GM23338 (cell line): ENCODE data around the gene BANK1. TPM values are rescaled to one million over a fixed set of nuclear protein-coding genes. Genes with fewer than 3 reads are reported as not detected.

ENCODE experiments used
- ATAC-seq: fragments of 200-7000 bp; cut with Tn5 transposase; 3 replicates; pipeline ENCODE4 v1.9.1; 2020
- DNase-seq: peaks from one replicate; pipeline ENCODE4 v3.0.0-alpha.2; 2015; ENCODE audit warnings: low spot score
- H2AFZ ChIP-seq: fragments of 200-600 bp; sonication (generic); 2 replicates; pipeline ENCODE4 v1.8.0; 2016; ENCODE audit warnings: antibody characterized with exemption, mild to moderate bottlenecking, moderate library complexity
- H3F3A ChIP-seq: fragments of 200-600 bp; sonication (generic); replicated peaks from 2 replicates; pipeline ENCODE4 v1.8.0; 2017; ENCODE audit warnings: antibody characterized with exemption, mixed run types, low read depth
- H3K27ac ChIP-seq: fragments of 200-600 bp; sonication (generic); 2 replicates; pipeline ENCODE4 v1.6.1; 2016; ENCODE audit warnings: low read depth
- H3K27me3 ChIP-seq: fragments of 200-600 bp; sonication (generic); 2 replicates; pipeline ENCODE4 v1.8.0; 2016; ENCODE audit warnings: mild to moderate bottlenecking, mixed run types, moderate library complexity; ENCODE audit not compliant: insufficient read depth
- H3K36me3 ChIP-seq: fragments of 200-600 bp; sonication (generic); 2 replicates; pipeline ENCODE4 v1.8.0; 2016; ENCODE audit warnings: mild to moderate bottlenecking; ENCODE audit not compliant: insufficient read depth
- H3K4me1 ChIP-seq: fragments of 200-600 bp; sonication (generic); 2 replicates; pipeline ENCODE4 v1.8.0; 2016; ENCODE audit warnings: mild to moderate bottlenecking, moderate library complexity; ENCODE audit not compliant: insufficient read depth
- H3K4me2 ChIP-seq: fragments of 200-600 bp; sonication (generic); 2 replicates; pipeline ENCODE4 v1.7.1; 2017; ENCODE audit warnings: mixed run types
- H3K4me3 ChIP-seq: fragments of 200-600 bp; sonication (generic); 2 replicates; pipeline ENCODE4 v1.6.1; 2016; ENCODE audit warnings: mixed run types
- H3K79me2 ChIP-seq: fragments of 200-600 bp; sonication (generic); replicated peaks from 2 replicates; pipeline ENCODE4 v1.8.0; 2017; ENCODE audit warnings: mild to moderate bottlenecking; ENCODE audit not compliant: insufficient read depth
- H3K9me2 ChIP-seq: fragments of 200-600 bp; sonication (generic); 2 replicates; pipeline ENCODE4 v1.8.0; 2017; ENCODE audit not compliant: insufficient read depth
- H4K20me1 ChIP-seq: fragments of 200-600 bp; sonication (generic); replicated peaks from 2 replicates; pipeline ENCODE4 v1.8.0; 2017; ENCODE audit warnings: mild to moderate bottlenecking; ENCODE audit not compliant: insufficient read depth
- H3K27ac Mint-ChIP-seq: 2 replicates; pipeline ENCODE4 v1.8.0; 2020; ENCODE audit warnings: inconsistent platforms, mild to moderate bottlenecking, moderate library complexity, mixed read lengths
- H3K27me3 Mint-ChIP-seq: 3 replicates; pipeline ENCODE4 v1.8.0; 2022; ENCODE audit warnings: low read depth, mild to moderate bottlenecking, moderate library complexity, mixed read lengths, inconsistent platforms; ENCODE audit not compliant: insufficient read depth, poor library complexity
- H3K36me3 Mint-ChIP-seq: 3 replicates; pipeline ENCODE4 v1.8.0; 2021; ENCODE audit warnings: low read depth, mild to moderate bottlenecking, inconsistent platforms, moderate library complexity, mixed read lengths
- H3K4me1 Mint-ChIP-seq: 3 replicates; pipeline ENCODE4 v1.8.0; 2020; ENCODE audit warnings: mild to moderate bottlenecking, inconsistent platforms, mixed read lengths
- H3K4me3 Mint-ChIP-seq: 3 replicates; pipeline ENCODE4 v1.8.0; 2021; ENCODE audit warnings: moderate library complexity, mild to moderate bottlenecking, inconsistent platforms, mixed read lengths
- H3K9me3 Mint-ChIP-seq: 3 replicates; pipeline ENCODE4 v1.8.0; 2020; ENCODE audit warnings: moderate library complexity, mild to moderate bottlenecking, inconsistent platforms, mixed read lengths
- CREB1 ChIP-seq: fragments of 250-450 bp; sonication (Bioruptor Pico); IDR thresholded peaks from 2 replicates; pipeline ENCODE4 v1.5.0; 2020; ENCODE audit warnings: low read depth, mild to moderate bottlenecking, moderate library complexity
- EZH2 ChIP-seq: fragments of 200-600 bp; sonication (generic); IDR thresholded peaks from one replicate; pipeline ENCODE4 v1.8.0; 2017; ENCODE audit warnings: antibody characterized with exemption, mild to moderate bottlenecking, low read depth; ENCODE audit not compliant: unreplicated experiment
- EZH2phosphoT487 ChIP-seq: fragments of 200-600 bp; sonication (generic); IDR thresholded peaks from one replicate; pipeline ENCODE4 v1.8.1; 2018; ENCODE audit warnings: antibody characterized with exemption; ENCODE audit not compliant: unreplicated experiment
- JUNB ChIP-seq: IDR thresholded peaks from one replicate; pipeline ENCODE4 v1.6.1; 2016; ENCODE audit warnings: antibody characterized with exemption; ENCODE audit not compliant: unreplicated experiment
- NANOG ChIP-seq: IDR thresholded peaks from 2 replicates; pipeline ENCODE4 v1.6.1; 2016; ENCODE audit warnings: antibody characterized with exemption, borderline replicate concordance
- REST ChIP-seq: IDR thresholded peaks from one replicate; pipeline ENCODE4 v1.6.1; 2018; ENCODE audit warnings: antibody characterized with exemption; ENCODE audit not compliant: unreplicated experiment
- STAT1 ChIP-seq: IDR thresholded peaks from one replicate; pipeline ENCODE4 v1.6.1; 2016; ENCODE audit warnings: antibody characterized with exemption; ENCODE audit not compliant: unreplicated experiment
- ZNF114 ChIP-seq: fragments of 250-450 bp; sonication (Bioruptor Pico); IDR thresholded peaks from 2 replicates; pipeline ENCODE4 v1.5.0; 2020; ENCODE audit warnings: mild to moderate bottlenecking, moderate library complexity
- ZNF331 ChIP-seq: fragments of 250-450 bp; sonication (Bioruptor Pico); IDR thresholded peaks from 2 replicates; pipeline ENCODE4 v1.5.0; 2020; ENCODE audit warnings: low read depth, mild to moderate bottlenecking, moderate library complexity
- ZNF462 ChIP-seq: fragments of 250-450 bp; sonication (Bioruptor Pico); IDR thresholded peaks from 2 replicates; pipeline ENCODE4 v1.5.0; 2020; ENCODE audit warnings: mild to moderate bottlenecking, moderate library complexity
- polyA plus RNA-seq: library from polyadenylated mRNA; unstranded; fragments of >200 nt; fragmentation: Nextera tagmentation; extraction: Ambion mirVana; gene quantifications from 2 replicates; pipeline ENCODE4 v1.2.1, GENCODE V29; 2016
- total RNA-seq: library from RNA; depleted of rRNA; stranded (reverse); fragments of >200 nt; shearing (Covaris generic); gene quantifications from 2 replicates; pipeline ENCODE4 v1.2.3, GENCODE V29; 2014

The BANK1 gene
- total and polyA plus RNA-seq, 2 experiments from 2014 or later, result 0.86 to 0.87 TPM

- Mint-ChIP-seq H3K4me1 (no peaks in the 10 kb centered on the region), H3K36me3 (no peaks in the 10 kb centered on the region; the same call in 2 of the 3 replicates), H3K9me3 (no peaks in the 10 kb centered on the region; the same call in 2 of the 3 replicates), H3K27me3 (no peaks in the 10 kb centered on the region), H3K4me3 (no peak overlapping the region), H3K27ac (no peak overlapping the region)
- DNase-seq, result no peak
- ATAC-seq, result no peak
- TF ChIP-seq EZH2phosphoT487 (no peak), NANOG (no peak), ZNF462 (CRISPR knock-in tag) (no peak), STAT1 (no peak), EZH2 (no peak), JUNB (no peak), ZNF331 (CRISPR knock-in tag) (no peak), ZNF114 (CRISPR knock-in tag) (no peak), CREB1 (CRISPR knock-in tag) (no peak), REST (no peak)
- Histone ChIP-seq H3K79me2 (no peaks in the 10 kb centered on the region), H3K4me2 (no peak overlapping the region), H2AFZ (no peak overlapping the region), H3K9me2 (no peaks in the 10 kb centered on the region), H3K27ac (no peak overlapping the region), H3K4me3 (no peak overlapping the region), H3F3A (no peaks in the 10 kb centered on the region), H3K27me3 (no peaks in the 10 kb centered on the region), H4K20me1 (no peaks in the 10 kb centered on the region), H3K36me3 (no peaks in the 10 kb centered on the region), H3K4me1 (no peaks in the 10 kb centered on the region)
These were observed 240.9 kb downstream of the BANK1 start for GRCh38 chr4:102031406-102031805.
